GM18909 (cell line): ENCODE results near the gene GYS2.
"Not testable (repeated sequence)": the region's sequence is repeated elsewhere in the genome, so short reads cannot be mapped to it uniquely, and the experiment has no call there.

Experiments
- ATAC-seq: cut with Tn5 transposase; IDR thresholded peaks from one replicate; pipeline ENCODE4 v1.9.1; 2021; ENCODE audit warnings: mild to moderate bottlenecking; ENCODE audit not compliant: unreplicated experiment, poor library complexity

Gene GYS2

DNA sequence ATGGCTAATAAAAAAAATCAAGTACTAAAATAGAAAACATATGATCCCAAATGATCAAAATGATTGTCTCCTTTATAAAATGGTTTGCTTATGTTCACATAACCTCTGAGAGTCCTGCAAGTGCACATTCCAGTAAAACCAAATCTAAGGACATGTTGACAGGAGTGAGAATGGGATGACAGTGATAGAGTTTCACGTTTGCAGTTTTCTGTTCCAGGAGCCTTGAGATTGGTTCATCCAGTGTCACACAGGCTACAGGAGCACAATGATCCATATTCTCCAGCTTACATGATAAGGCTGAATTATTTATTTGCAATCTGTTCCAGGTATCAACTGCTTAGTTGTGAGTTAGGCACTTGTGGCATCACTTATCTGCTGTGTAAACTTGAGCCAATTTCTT is 1.5 kb upstream of the GYS2 start:
- no peak for ATAC-seq

DNA sequence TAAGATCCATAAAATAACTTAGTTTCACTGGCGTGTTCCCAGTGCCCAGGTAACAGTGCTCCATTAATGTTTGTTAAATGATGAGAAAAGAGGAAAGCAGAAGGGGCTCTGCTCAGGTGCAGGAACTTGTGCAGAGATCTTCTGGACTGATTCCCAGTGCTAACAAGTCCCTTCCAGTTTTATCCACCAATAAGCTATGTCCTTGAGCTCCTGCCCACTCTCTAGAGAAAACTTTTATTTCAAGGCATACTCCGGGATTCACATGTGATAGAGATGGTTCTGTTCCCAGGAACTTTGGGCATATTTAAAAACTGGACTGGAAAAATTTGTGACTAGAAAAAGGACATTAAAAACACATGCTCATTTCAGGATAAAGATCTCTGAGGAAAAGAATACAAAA is 1.9 kb downstream of the GYS2 start:
- ATAC-seq = no peak

DNA sequence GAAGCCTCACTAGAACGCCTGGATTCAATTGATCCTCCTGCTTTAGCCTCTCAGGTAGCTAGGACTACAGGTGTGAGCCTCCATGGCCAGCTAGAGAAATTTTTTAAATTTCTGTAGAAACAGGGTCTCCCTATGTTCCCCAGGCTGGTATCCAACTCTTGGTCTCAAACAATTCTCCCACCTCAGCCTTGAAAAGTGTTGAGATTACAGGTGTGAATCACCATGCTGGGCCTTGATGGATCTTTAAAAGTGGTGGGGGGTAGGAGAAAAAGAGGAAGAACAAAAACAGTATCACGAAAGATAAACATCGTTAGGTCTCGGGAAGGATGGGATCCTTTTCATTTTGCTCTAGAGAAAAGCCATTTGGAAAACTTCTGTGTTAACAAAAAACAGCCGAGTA is 4.5 kb downstream of the GYS2 start:
- no peak for ATAC-seq

DNA sequence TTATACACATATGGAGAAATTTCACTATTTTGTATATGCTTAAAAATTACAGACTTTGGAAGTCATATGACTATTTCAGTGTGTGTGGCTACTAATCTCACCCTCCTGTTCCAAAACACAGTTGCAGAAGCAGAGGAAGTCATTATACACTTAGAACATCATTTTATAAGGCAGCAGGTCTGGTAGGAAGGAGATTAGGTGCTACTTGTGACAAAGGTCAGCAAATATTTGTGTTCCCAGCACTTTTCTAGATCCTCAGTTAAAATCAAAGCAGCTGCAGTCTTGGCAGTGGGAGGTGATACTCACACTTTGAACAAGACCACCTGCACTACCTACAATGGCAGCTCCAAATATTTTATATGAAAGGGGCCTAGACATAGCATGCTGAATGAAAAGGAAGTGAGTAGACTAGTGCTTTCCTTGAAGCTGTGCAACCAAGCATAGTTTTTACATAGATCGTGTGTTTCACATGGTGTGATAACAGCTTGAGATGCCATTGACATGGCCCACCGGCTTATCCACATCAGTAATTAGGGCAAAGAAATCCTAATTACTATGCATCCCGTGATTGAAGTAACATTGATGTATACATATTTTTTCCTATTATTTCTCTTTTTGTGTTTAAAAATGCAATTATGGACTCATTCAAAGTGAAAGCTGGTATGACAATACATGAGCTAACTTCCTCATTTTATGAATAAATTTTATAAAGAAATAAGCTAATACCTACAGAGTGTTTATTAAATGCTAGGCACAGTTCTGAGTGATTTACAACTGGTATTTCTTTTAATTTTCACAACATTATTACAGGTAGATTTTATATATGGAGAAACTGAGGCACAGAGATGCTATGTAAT is 5.3 kb downstream of the GYS2 start:
- peak; percentile 65 for ATAC-seq

DNA sequence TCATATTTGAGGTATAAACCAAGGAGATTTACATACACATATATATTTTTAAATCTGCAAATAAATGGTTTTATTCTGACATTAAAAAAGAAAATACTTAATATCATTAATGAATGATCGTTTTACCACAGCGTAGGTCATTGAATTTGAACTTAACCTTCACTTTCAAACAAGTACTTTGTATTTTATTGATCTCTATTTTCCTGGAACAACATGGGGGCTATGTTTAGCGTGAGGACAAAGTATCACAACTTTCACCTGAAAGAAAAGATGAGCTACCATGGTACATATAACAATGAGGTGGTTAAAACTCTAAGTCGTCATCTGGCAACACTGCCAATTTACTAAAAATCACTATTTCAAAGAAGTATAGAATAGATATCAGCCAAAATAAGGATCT is 6.0 kb downstream of the GYS2 start:
- ATAC-seq = no peak

DNA sequence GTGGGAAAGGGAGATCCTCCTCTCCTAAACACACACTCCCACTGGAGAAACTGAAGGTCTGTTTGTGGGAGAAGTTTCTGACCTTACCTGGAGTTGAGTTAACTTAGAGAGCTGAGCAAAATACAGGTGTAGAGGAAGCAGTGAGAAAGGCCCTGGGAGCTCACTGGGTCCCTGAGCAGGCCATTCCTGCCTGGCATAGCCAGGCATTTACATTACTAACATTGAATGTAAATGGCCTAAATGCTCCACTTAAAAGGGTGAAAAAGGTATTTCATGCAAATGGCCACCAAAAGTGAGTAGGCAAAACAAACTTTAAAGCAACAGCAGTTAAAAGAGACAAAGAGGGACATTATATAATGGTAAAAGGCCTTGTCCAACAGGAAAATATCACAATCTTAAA is 9.3 kb downstream of the GYS2 start:
- not testable (repeated sequence) for ATAC-seq

DNA sequence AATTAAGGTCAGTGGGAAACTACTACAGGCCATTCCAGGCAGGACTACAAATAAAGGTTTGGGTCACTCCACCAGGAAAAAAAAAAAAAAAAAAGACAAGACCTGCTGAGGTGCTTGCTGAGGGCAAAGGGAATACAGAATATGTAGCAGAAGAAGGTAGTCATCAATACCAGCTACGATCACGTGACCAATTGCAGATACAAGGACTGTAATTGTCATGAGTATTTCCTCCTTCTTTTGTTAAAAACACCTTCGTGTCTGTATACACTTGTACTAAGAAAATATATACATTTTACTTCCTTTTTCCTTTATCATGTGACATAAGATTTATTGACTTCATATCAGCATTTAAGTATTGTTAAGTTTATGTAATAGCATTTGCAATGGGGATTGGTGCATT is 19.2 kb downstream of the GYS2 start:
- ATAC-seq = no peak

DNA sequence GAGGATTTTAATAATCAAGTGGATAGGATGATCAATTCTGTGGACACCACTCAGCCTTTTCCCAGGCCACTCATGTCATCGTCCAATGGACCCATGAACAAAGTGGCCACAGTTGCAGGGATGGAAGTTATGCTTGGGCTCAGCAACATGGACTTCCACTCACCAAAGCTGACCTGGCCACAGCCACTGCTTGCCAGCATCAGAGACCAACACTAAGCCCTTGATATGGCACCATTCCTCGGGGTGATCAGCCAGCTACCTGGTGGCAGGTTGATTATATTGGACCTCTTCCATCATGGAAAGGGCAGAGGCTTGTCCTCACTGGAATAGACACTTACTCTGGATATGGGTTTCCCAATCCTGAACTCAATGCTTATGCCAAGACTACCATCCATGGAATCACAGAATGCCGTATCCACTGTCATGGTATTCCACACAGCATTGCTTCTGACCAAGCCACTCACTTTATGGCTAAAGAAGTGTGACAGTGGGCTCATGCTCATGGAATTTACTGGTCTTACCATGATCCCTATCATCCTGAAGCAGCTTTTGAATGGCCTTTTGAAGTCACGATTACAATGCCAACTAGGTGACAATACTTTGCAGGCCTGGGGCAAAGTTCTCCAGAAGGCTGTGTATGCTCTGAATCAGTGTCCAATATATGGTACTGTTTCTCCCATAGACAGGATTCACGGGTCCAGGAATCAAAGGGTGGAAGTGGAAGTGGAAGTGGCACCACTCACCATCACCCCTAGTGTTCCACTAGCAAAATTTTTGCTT is 20.1 kb downstream of the GYS2 start:
- not testable (repeated sequence) for ATAC-seq

DNA sequence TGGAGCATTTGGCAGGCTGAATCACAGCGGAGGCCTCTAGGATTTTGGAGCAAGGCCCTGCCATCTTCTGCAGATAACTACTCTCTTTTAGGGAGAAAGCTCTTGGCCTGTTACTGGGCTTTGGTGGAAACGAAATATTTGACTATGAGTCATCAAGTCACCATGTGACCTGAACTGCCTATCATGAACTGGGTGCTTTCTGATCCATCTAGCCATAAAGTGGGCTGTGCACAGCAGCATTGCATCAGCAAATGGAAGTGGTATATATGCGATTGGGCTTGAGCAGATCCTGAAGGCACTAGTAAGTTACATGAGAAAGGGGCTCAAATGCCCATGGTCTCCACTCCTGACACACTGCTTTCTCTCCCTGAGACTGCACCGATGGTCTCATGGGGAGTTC is 21.1 kb downstream of the GYS2 start:
- no peak for ATAC-seq

DNA sequence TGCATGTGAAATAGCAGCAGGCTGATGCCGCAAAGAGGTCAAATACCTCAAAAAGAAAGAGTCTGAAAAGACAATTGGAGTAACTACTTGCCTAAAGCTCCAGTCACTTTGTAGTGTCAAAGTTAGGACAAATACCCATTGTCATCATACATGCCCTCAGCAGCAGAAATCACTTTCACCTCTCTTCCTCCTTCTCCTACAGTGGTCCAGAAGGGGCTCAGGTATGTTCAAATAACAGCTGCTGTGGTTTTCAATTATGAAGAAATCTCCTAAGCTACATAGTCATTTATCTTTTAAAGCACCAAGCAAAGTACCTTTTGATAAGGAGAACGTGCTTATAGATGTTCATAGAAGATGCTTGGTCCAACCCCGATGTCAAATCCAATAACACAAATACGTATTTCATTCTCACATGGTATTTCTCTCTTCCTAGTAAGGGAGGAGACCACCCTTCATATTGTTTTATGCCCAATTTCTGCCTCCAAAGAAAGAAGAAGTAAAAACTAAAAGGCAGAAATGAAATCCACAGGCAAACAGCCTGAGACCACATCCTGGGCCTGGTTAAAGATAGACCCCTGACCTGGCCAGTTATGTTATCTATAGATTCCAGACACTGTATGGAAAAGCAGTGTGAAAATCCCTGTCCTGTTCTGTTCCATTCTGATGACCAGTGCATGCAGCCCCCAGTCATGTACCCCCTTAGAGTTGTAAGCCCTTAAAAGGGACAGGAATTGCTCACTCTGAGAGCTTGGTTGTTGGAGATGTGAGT is 23.7 kb downstream of the GYS2 start:
- no peak for ATAC-seq

DNA sequence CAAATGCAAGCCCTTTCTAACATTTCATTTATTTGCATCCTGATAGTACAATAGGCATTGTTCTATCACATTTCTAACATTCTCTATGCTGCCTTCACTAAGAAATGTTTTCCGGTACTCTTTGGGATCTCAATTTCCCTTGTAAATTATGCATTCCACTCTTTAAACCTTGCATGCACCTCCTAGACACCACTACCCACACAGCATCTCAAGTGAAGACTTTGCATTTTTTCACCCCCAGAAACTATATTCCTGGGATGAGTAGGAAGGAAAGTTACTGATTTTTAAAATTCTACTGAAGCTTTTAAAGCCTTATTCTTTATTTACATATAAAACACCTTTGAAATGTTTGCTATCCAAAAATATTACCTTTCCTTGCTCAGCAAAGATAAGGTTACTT is 27.1 kb downstream of the GYS2 start:
- ATAC-seq = no peak

DNA sequence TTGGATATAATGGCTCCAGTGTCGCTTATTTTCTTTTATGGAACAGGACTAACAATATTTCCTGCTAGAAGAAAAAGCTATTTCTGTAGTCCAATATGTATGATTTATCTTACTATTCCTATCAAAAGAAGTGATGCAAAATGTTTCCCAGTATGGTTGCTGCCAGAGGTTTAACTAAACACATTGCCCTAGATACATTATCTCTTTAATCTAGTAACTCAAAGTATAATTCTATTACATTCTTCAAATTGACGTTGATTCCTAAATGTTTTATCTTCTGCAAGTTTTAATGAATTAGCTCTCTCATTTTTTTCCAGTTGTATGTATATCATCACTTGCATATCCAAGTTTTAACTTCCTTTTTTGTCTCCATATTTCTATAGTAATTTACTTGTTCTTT is 28.2 kb downstream of the GYS2 start:
- ATAC-seq = no peak

DNA sequence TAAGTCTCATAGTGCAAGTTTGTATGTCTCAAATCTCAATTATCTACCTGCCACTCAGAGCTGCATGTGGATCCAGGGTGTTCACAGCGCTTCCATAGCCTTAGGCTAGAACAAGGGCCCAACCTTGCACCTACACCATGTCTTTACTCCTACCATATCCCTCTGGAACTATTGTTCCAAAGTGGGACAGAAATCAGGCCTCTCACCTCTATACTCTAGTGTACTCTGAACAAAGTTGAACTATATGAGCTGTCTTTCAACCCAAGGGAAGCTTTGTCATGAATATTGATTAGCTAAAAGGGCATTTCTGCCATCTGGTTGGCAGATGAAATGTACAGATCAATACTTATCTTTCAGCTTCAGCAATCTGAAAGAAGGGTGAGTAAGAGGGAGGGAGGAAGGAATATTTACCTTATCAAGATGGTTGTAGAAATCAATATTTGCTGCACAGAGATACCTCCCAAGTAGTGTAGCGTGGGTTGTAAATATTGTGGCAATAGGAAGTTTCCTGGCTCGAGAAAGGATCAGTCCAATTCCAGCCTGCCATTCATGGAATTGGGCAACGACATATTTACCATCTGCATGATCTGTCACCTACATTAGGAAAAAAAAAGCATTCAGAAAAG is 30.8 kb downstream of the GYS2 start:
- no peak for ATAC-seq

DNA sequence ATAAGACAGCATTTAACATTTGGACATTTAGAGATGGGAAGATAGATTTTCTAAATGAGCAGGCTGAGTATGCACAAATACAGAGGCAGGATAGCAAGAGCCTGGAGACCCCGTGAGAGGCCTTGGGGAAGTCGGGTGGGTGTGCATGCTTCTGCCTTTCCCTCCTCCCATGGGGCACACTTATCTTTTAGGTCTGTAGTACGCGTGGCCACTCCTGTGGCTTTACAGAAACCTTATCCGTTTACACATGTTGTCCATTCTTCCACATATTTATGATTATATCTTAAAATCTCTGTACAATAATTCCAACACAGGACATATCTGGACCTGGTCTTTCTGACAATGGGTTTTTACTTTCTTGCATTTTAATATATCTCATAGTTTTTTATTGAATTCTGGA is 33.6 kb downstream of the GYS2 start:
- no peak for ATAC-seq

DNA sequence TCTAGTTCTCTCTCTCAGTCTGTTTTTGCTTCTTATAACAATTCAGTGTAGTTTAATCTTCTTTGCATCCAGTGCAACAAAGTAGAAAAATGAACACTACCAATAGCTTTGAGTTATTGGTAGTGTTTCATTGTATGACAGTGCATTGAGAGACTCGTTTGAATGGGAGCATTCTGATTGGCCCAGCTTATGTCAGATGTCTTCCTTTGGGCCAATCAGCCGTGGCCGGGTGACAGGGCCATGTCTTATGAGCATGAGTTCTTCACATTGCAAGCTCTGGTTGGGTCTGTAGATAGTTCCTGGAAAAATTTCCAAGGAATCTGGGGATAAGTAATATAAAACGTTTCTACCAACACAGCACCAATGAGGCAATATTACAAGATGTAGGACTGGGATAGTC is 36.5 kb downstream of the GYS2 start:
- ATAC-seq = no peak

DNA sequence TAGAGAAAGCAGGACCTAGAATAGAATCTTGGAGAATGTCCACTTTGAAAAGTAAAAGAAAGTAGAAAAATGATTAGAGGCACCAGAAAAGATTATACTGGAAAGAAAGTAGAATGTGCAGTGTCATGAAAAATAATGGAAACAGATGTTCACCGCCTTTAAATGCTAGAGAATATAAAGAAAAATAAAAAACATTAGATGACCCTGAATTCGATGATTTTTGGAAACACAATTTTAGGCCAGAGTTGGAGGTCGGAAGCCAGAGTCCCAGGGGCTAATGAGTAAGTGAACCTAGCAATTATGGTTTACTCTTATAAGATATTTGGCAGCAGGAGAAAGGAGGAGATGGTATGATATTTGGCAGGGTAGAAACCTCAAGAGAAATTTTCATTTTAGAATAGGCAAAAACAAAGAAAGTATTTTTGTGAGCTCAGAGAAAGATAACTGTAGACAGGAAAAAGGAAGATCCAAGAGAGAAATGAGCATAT is 37.7 kb downstream of the GYS2 start:
- ATAC-seq = no peak

DNA sequence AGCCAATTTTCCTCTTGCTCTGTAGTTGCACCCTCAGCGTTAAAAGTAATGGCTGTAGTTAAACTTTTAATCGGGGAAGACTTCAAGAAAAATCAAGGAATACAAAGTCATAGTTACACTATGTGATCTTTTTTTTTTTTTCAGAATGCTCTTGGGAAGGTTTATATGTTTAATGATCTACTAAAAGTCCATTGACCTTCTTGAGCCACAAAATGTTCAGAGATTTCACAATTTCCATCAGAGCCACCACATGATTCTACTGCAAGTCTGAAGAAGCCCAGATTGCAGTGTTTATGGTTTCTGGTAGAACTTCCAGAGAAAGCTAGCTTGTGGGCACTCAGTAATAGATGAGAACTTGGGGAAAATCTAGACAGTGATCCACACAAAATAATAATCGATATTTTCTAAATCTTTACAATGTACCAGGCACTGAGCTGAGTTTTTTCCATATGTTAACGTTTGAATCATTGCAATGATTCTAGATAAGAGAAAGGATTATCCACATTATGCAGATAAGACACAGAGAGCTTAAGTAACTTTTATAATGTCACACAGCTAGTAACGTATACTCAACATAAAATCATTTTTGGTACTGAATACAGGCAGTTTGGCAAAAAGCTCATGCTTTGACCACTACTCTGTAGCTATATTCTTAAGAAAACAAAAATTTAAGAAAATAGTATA is 38.3 kb downstream of the GYS2 start:
- ATAC-seq = no peak

DNA sequence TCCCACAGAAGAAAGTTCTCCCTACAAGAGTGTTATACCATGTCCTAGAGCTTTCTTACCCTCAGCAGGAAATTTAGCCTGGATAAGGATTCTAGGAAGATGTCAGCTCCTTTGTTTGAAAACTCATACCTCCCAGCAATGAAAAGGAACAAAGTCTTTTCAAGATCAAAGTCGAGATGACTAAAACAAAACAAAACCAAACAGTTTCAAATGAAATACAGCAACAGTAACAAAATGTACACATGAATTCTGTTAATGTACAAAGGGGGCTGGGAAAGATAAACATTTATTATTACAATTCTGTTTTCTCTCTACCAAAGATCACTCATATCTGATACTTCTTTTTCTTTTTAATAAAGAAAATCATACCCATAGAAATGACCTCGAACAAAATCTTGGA is 41.8 kb downstream of the GYS2 start:
- ATAC-seq = no peak

DNA sequence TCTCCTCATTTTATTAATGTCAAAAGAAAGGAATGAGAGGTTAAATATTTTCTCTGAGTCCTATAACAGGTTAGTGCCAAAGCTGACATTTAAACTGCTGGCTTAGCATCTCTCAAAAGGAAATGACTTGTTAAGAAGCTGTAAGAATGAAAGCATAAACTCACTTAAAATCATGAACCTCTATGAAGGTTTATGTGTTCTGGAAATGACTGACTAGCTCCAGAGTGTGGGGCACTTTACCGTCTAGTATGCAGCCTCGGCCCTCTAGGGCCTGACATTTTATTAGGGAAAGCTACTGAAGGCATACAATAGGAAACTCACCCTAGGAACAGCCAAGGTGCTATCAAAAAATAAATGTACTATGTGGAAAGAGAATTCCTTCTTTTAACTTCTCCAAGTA is 43.5 kb downstream of the GYS2 start:
- no peak for ATAC-seq
